ENCODE results near the gene HPS6. TPM values are rescaled to one million over a fixed set of nuclear protein-coding genes. Genes with fewer than 3 reads are reported as not detected.

HPS6 gene
- total and polyA plus RNA-seq, 9 of the 15 experiments (the other 6 are each of a cell fraction or from before 2014, with no cell fraction given) = 0.45 to 14.0 (median 4.5) TPM

DNA sequence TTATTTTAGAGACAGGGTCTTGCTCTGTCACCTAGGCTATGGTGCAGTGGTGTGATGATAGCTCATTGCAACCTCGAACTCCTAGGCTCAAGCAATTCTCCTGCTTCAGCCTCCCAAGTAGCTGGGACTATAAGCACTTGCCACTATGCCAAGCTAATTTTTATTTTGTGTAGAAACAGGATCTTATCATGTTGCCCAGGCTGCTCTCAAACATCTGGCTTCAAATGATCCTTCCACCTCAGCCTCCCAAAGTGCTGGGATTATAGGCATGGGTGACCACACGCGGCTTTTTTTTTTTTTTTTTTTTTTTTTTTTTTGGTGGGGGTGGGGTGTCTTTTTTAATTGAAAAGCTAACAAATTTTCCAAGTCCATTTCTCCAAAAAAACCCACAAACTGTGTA is 18.4 kb downstream of the HPS6 start:
- Histone ChIP-seq H3K9ac (ENCODE audit: insufficient read depth in 1 of 2, low read depth in 2 of 2, low read length in 2 of 2) (no peak overlapping the region), H3K4me1 (replicated peaks in 1 of 2; ENCODE audit: control insufficient read depth in 2 of 2, insufficient read depth in 2 of 2, low read length in 2 of 2) (no peaks in the 10 kb centered on the region; a peak in 1 of 5 replicates), H3K9me1 (ENCODE audit: control insufficient read depth, insufficient read depth, low read length) (no peaks in the 10 kb centered on the region), H3K4me2 (ENCODE audit: insufficient read depth, low read length) (no peak overlapping the region), H3K27me3 (ENCODE audit: control insufficient read depth in 2 of 2, insufficient read depth in 2 of 2, low read length in 2 of 2) (no peaks in the 10 kb centered on the region), H4K20me1 (replicated peaks; ENCODE audit: control insufficient read depth, insufficient read depth, low read length) (no peaks in the 10 kb centered on the region), H3K36me3 (ENCODE audit: control insufficient read depth, insufficient read depth, low read length) (no peaks in the 10 kb centered on the region), H3K79me2 (ENCODE audit: control insufficient read depth, insufficient read depth, low read length) (no peaks in the 10 kb centered on the region), H2AFZ (ENCODE audit: low read depth, low read length) (no peak overlapping the region), H3K27ac (ENCODE audit: extremely low read depth, low read depth, low read length) (no peak overlapping the region), H3K9me3 (replicated peaks; ENCODE audit: control insufficient read depth, insufficient read depth, low read depth, low read length) (no peaks in the 10 kb centered on the region), H3K4me3 (no peak overlapping the region)
- 0% methylated on average over 1 of the region's 3 CpGs for whole genome bisulfite sequencing (ENCODE audit: insufficient coverage, low coverage, missing lambda C conversion rate)
- FAIRE-seq (no peak), ATAC-seq (no peak), DNase-seq (ENCODE audit: extremely low read depth in 1 of 4, low spot score in 3 of 4) (no peak)
- BruUV-seq (replicated peaks) = no TSS peak
- in situ Hi-C loops (cut with MboI) (loop anchor here (25.0 kb wide), 1 partner anchor 871 kb away; no protein-coding TSS in a partner anchor), intact Hi-C loops (cut with micrococcal nuclease) (no loop called here)
- CTCF ChIA-PET (ENCODE audit: low intra/inter-chr PET ratio) = interaction anchor here (1.1 kb wide), 1 partner anchor 243 kb away, joined by 4 read pairs; no protein-coding TSS in a partner anchor
- TF ChIP-seq, protein P1, sequence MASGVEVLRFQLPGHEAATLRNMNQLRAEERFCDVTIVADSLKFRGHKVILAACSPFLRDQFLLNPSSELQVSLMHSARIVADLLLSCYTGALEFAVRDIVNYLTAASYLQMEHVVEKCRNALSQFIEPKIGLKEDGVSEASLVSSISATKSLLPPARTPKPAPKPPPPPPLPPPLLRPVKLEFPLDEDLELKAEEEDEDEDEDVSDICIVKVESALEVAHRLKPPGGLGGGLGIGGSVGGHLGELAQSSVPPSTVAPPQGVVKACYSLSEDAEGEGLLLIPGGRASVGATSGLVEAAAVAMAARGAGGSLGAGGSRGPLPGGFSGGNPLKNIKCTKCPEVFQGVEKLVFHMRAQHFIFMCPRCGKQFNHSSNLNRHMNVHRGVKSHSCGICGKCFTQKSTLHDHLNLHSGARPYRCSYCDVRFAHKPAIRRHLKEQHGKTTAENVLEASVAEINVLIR (CRISPR knock-in tag; IDR thresholded peaks at IDR 0.05) = no peak
- TF ChIP-seq, protein P2, sequence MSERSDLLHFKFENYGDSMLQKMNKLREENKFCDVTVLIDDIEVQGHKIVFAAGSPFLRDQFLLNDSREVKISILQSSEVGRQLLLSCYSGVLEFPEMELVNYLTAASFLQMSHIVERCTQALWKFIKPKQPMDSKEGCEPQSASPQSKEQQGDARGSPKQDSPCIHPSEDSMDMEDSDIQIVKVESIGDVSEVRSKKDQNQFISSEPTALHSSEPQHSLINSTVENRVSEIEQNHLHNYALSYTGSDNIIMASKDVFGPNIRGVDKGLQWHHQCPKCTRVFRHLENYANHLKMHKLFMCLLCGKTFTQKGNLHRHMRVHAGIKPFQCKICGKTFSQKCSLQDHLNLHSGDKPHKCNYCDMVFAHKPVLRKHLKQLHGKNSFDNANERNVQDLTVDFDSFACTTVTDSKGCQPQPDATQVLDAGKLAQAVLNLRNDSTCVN (CRISPR knock-in tag; IDR thresholded peaks at IDR 0.05) = no peak
- TF ChIP-seq FOXJ2 (tag; IDR thresholded peaks at IDR 0.05) (no peak), ZNF764 (CRISPR knock-in tag; IDR thresholded peaks at IDR 0.05; ENCODE audit: low read depth) (no peak), ESRRB (CRISPR knock-in tag; IDR thresholded peaks at IDR 0.05; ENCODE audit: borderline replicate concordance) (no peak), YBX1 (IDR thresholded peaks at IDR 0.05) (no peak)
- TF ChIP-seq, protein P3, sequence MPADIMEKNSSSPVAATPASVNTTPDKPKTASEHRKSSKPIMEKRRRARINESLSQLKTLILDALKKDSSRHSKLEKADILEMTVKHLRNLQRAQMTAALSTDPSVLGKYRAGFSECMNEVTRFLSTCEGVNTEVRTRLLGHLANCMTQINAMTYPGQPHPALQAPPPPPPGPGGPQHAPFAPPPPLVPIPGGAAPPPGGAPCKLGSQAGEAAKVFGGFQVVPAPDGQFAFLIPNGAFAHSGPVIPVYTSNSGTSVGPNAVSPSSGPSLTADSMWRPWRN (IDR thresholded peaks at IDR 0.05; ENCODE audit: low read depth) = no peak
- TF ChIP-seq, protein P4, sequence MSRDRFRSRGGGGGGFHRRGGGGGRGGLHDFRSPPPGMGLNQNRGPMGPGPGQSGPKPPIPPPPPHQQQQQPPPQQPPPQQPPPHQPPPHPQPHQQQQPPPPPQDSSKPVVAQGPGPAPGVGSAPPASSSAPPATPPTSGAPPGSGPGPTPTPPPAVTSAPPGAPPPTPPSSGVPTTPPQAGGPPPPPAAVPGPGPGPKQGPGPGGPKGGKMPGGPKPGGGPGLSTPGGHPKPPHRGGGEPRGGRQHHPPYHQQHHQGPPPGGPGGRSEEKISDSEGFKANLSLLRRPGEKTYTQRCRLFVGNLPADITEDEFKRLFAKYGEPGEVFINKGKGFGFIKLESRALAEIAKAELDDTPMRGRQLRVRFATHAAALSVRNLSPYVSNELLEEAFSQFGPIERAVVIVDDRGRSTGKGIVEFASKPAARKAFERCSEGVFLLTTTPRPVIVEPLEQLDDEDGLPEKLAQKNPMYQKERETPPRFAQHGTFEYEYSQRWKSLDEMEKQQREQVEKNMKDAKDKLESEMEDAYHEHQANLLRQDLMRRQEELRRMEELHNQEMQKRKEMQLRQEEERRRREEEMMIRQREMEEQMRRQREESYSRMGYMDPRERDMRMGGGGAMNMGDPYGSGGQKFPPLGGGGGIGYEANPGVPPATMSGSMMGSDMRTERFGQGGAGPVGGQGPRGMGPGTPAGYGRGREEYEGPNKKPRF (IDR thresholded peaks at IDR 0.05; ENCODE audit: low read depth, low read length) = no peak
- POLR2A ChIA-PET = interaction anchor here (0.6 to 1.3 kb wide), 6 partner anchors 14 to 255 kb away, joined by 3 to 4 read pairs (median 3); no protein-coding TSS in a partner anchor

Data from K562 (cell line).